ENCODE data around the gene SLC17A3. TPM values are rescaled to one million over a fixed set of nuclear protein-coding genes. Genes with fewer than 3 reads are reported as not detected.

Gene SLC17A3
- total RNA-seq, 6 experiments from 2014 or later: not detected

GRCh38 chr6:25874822-25875562, 949 bp upstream of the SLC17A3 start:
- TF ChIP-seq CTCF (IDR thresholded peaks at IDR 0.05): no peak
- no peaks in the 10 kb centered on the region for H3K9me3 Mint-ChIP-seq
- H3K27ac Mint-ChIP-seq: no peak overlapping the region
- H3K36me3 Mint-ChIP-seq (ENCODE audit: low read depth): no peaks in the 10 kb centered on the region
- DNase-seq: no peak
- no peaks in the 10 kb centered on the region for H3K4me1 Mint-ChIP-seq (ENCODE audit: low read depth)
- no peak overlapping the region for H3K4me3 Mint-ChIP-seq
- peaks cover 4% of the 10 kb centered on the region; the same call in 1 of the 2 replicates for H3K27me3 Mint-ChIP-seq (ENCODE audit: insufficient read depth)

GRCh38 chr6:25872814-25873213, 1.2 kb downstream of the SLC17A3 start:
- Mint-ChIP-seq H3K4me1 (ENCODE audit: low read depth) (no peaks in the 10 kb centered on the region), H3K9me3 (no peaks in the 10 kb centered on the region), H3K36me3 (ENCODE audit: low read depth) (no peaks in the 10 kb centered on the region), H3K27me3 (ENCODE audit: insufficient read depth) (peaks cover 2% of the 10 kb centered on the region; the same call in 1 of the 2 replicates), H3K27ac (no peak overlapping the region), H3K4me3 (no peak overlapping the region)
- TF ChIP-seq CTCF (IDR thresholded peaks at IDR 0.05): no peak
- no peak for DNase-seq

GRCh38 chr6:25869840-25870239, 4.2 kb downstream of the SLC17A3 start:
- no peak for TF ChIP-seq CTCF (IDR thresholded peaks at IDR 0.05)
- H3K27me3 Mint-ChIP-seq (ENCODE audit: insufficient read depth): peaks cover 2% of the 10 kb centered on the region; the same call in 1 of the 2 replicates
- no peak overlapping the region for H3K4me3 Mint-ChIP-seq
- DNase-seq: no peak
- no peaks in the 10 kb centered on the region for H3K9me3 Mint-ChIP-seq
- no peak overlapping the region for H3K27ac Mint-ChIP-seq
- H3K36me3 Mint-ChIP-seq (ENCODE audit: low read depth): no peaks in the 10 kb centered on the region
- no peaks in the 10 kb centered on the region for H3K4me1 Mint-ChIP-seq (ENCODE audit: low read depth)

GRCh38 chr6:25868436-25869183, 5.4 kb downstream of the SLC17A3 start:
- Mint-ChIP-seq H3K36me3 (ENCODE audit: low read depth) (no peaks in the 10 kb centered on the region), H3K4me3 (no peak overlapping the region), H3K9me3 (no peaks in the 10 kb centered on the region; the same call in 1 of the 2 replicates), H3K27me3 (ENCODE audit: insufficient read depth) (peaks cover 2% of the 10 kb centered on the region; the same call in 1 of the 2 replicates), H3K4me1 (ENCODE audit: low read depth) (no peaks in the 10 kb centered on the region), H3K27ac (no peak overlapping the region)
- TF ChIP-seq CTCF (IDR thresholded peaks at IDR 0.05): no peak
- DNase-seq: no peak

- DNase-seq: no peak
- TF ChIP-seq CTCF (IDR thresholded peaks at IDR 0.05): no peak
- Mint-ChIP-seq H3K36me3 (ENCODE audit: low read depth) (no peaks in the 10 kb centered on the region), H3K9me3 (no peaks in the 10 kb centered on the region; the same call in none of the 2 replicates), H3K4me1 (ENCODE audit: low read depth) (no peaks in the 10 kb centered on the region), H3K27ac (no peak overlapping the region), H3K27me3 (ENCODE audit: insufficient read depth) (no peaks in the 10 kb centered on the region), H3K4me3 (no peak overlapping the region)
Measured at GRCh38 chr6:25866011-25866410, 8.0 kb downstream of the SLC17A3 start.

Measured in HFFc6 (cell line).